C4-2B (cell line): ENCODE results near the gene IRS2.

Source experiments
- CTCF ChIP-seq: fragments of 450-650 bp; conservative IDR thresholded peaks from 2 replicates; pipeline ENCODE4 v1.5.1; 2017; ENCODE audit warnings: mild to moderate bottlenecking
- ZFX ChIP-seq: fragments of 450-650 bp; IDR thresholded peaks from 2 replicates; pipeline ENCODE4 v1.6.1; 2017

- TF ChIP-seq CTCF = no peak
- no peak for TF ChIP-seq ZFX
These were observed 1.1 kb downstream of the IRS2 start for GRCh38 chr13:109785141-109785891.
